HepG2 (cell line): ENCODE results near the gene ATP5F1E. TPM values are rescaled to one million over a fixed set of nuclear protein-coding genes. Genes with fewer than 3 reads are reported as not detected.
A peak's percentile ranks its signal among the peaks of the same experiment; 100 is the strongest.

Experiments
- ADNP ChIP-seq: sonication (generic); formaldehyde crosslinking; IDR thresholded peaks from 2 replicates; pipeline ENCODE4 v1.4.0; 2020; ENCODE audit warnings: missing genetic modification reagents
- ARNT2 ChIP-seq: sonication (generic); formaldehyde crosslinking; IDR thresholded peaks from 2 replicates; pipeline ENCODE4 v1.8.0; 2022; ENCODE audit warnings: mild to moderate bottlenecking, low read depth, missing genetic modification reagents, moderate library complexity
- CEBPG ChIP-seq: IDR thresholded peaks from 2 replicates; pipeline ENCODE4 v1.6.1; 2016
- DPF2 ChIP-seq: sonication (generic); formaldehyde crosslinking; IDR thresholded peaks from 2 replicates; pipeline ENCODE4 v1.4.0; 2020; ENCODE audit warnings: mild to moderate bottlenecking, low read depth, missing genetic modification reagents, borderline replicate concordance
- HDAC6 ChIP-seq: fragments of 200-600 bp; sonication (generic); IDR thresholded peaks from 2 replicates; pipeline ENCODE4 v1.7.0; 2017; ENCODE audit warnings: mild to moderate bottlenecking, antibody characterized with exemption, low read length, low read depth
- PCBP2 ChIP-seq: fragments of 200-400 bp; formaldehyde crosslinking; optimal IDR thresholded peaks from 2 replicates; pipeline ENCODE3; 2018; ENCODE audit warnings: low read length, low read depth; ENCODE audit not compliant: poor library complexity, severe bottlenecking
- SNAPC2 ChIP-seq: sonication (generic); formaldehyde crosslinking; IDR thresholded peaks from 2 replicates; pipeline ENCODE4 v1.8.1; 2022; ENCODE audit warnings: mild to moderate bottlenecking, missing genetic modification reagents
- ZBTB8A ChIP-seq: sonication (generic); formaldehyde crosslinking; IDR thresholded peaks from 2 replicates; pipeline ENCODE4 v1.4.0; 2020; ENCODE audit warnings: mild to moderate bottlenecking, low read depth, missing genetic modification reagents, borderline replicate concordance
- ZC3H13 ChIP-seq: sonication (generic); formaldehyde crosslinking; IDR thresholded peaks from 2 replicates; pipeline ENCODE4 v1.8.1; 2023; ENCODE audit warnings: mild to moderate bottlenecking, missing genetic modification reagents, moderate library complexity
- ZMAT3 ChIP-seq: sonication (generic); formaldehyde crosslinking; conservative IDR thresholded peaks from 2 replicates; pipeline ENCODE4 v1.7.0; 2021; ENCODE audit warnings: missing genetic modification reagents
- ZNF224 ChIP-seq: sonication (generic); formaldehyde crosslinking; IDR thresholded peaks from 2 replicates; pipeline ENCODE4 v1.5.0; 2020; ENCODE audit warnings: mild to moderate bottlenecking, missing genetic modification reagents
- ZNF460 ChIP-seq: sonication (generic); formaldehyde crosslinking; IDR thresholded peaks from 2 replicates; pipeline ENCODE4 v1.5.1; 2020; ENCODE audit warnings: missing genetic modification reagents, mild to moderate bottlenecking, borderline replicate concordance
- ZNF678 ChIP-seq: sonication (generic); formaldehyde crosslinking; IDR thresholded peaks from 2 replicates; pipeline ENCODE4 v1.4.0; 2020; ENCODE audit warnings: mild to moderate bottlenecking, missing genetic modification reagents
- ZNF749 ChIP-seq: sonication (generic); formaldehyde crosslinking; IDR thresholded peaks from 2 replicates; pipeline ENCODE4 v1.8.0; 2022; ENCODE audit warnings: mild to moderate bottlenecking, missing genetic modification reagents, moderate library complexity, borderline replicate concordance
- polyA plus RNA-seq, 8 experiments: library from polyadenylated mRNA; depleted of rRNA in 3 of 8; stranded (reverse) in 7 of 8; unstranded in 1 of 8; fragments of >200 nt; fragmentation: Illumina TruSeq in 4 of 8; extraction: Trizol in 4 of 8; gene quantifications; 2 replicates each; pipeline versions ENCODE4 v1.2.1 to v1.2.3, GENCODE V29; 2011 to 2016; ENCODE audit warnings: low read depth in 4 of 8, missing spikeins in 1 of 8, mixed read lengths in 1 of 8; ENCODE audit not compliant: insufficient read depth in 1 of 8
- total RNA-seq, 5 experiments: library from RNA; depleted of rRNA; stranded (reverse); fragments of >200 nt; fragmentation: Illumina TruSeq; extraction: Trizol; gene quantifications; 2 replicates each; pipeline ENCODE4 v1.2.3, GENCODE V29; 2016; ENCODE audit warnings: low read depth in 1 of 5
- TF ChIP-seq, protein P1 (sequence below), 2 experiments: sonication (generic) in 1 of 2; formaldehyde crosslinking in 1 of 2; IDR thresholded peaks; 2 replicates each; pipeline versions ENCODE4 v1.5.1 to v1.6.1; 2011 to 2020; ENCODE audit warnings: borderline replicate concordance in 1 of 2, low read depth in 1 of 2, low read length in 1 of 2, mild to moderate bottlenecking in 1 of 2, missing genetic modification reagents in 1 of 2, moderate library complexity in 1 of 2
- TF ChIP-seq, protein P2 (sequence below): sonication (generic); formaldehyde crosslinking; IDR thresholded peaks from 2 replicates; pipeline ENCODE4 v1.4.0; 2020; ENCODE audit warnings: low read depth, mild to moderate bottlenecking, missing genetic modification reagents
- TF ChIP-seq, protein P3 (sequence below): sonication (generic); formaldehyde crosslinking; IDR thresholded peaks from 2 replicates; pipeline ENCODE4 v1.4.0; 2020; ENCODE audit warnings: missing genetic modification reagents, borderline replicate concordance
- TF ChIP-seq, protein P4 (sequence below): IDR thresholded peaks from 2 replicates; pipeline ENCODE4 v1.6.1; 2016; ENCODE audit warnings: low read depth, missing genetic modification reagents, missing compliant biosample characterization

ATP5F1E gene
- total and polyA plus RNA-seq, 2 of the 13 experiments (the other 11 are each of a cell fraction or from before 2014, with no cell fraction given), result 121 to 134 TPM

DNA sequence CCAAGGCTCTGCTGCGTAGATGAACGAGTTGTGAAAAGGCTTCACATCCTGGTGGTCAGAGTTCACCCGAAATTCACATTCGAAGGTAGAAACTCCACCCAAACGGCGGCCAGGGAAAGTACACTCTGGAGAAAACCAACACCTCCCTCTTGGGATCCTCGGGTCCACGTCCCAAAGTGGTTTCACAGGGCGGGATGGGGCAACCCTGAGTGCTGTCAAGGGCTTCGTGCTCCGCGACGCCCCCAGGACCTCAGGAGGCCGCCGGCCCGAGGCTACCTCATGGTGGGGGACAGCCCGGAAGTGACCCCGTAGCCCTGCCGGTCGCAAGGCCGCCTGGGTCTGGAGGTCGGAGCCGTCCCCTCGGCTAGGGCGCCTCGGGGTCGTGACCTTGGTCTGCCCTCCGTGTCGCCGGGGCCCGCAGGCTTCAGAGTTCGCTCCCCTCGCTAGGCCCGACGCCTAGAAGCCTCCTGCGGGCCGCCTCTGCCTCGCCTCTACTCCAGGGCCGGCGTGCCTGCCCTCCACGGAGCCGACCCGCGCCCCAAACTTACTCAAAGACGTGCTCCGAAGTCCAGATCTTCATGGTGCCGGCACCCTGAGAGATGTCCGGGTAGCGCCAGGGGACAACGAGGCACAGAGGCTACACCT is 10.1 kb upstream of the ATP5F1E start, which contains the start of gene PRELID3B (continued):
- TF ChIP-seq, protein P1, sequence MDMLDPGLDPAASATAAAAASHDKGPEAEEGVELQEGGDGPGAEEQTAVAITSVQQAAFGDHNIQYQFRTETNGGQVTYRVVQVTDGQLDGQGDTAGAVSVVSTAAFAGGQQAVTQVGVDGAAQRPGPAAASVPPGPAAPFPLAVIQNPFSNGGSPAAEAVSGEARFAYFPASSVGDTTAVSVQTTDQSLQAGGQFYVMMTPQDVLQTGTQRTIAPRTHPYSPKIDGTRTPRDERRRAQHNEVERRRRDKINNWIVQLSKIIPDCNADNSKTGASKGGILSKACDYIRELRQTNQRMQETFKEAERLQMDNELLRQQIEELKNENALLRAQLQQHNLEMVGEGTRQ (IDR thresholded peaks at IDR 0.05; ENCODE audit: low read depth, low read length), result no peak
- TF ChIP-seq, protein P1 (CRISPR knock-in tag; IDR thresholded peaks at IDR 0.05; ENCODE audit: borderline replicate concordance), result no peak
- TF ChIP-seq ZC3H13 (CRISPR knock-in tag) (no peak), ARNT2 (CRISPR knock-in tag) (peak; percentile 54; the same call in 1 of the 2 replicates), ZNF678 (peak; percentile 58; the same call in 1 of the 2 replicates), ZMAT3 (CRISPR knock-in tag) (peak; percentile 70; the same call in 1 of the 2 replicates), ZNF749 (CRISPR knock-in tag) (no peak), ZNF460 (no peak), ZBTB8A (CRISPR knock-in tag) (peak; percentile 45; the same call in 1 of the 2 replicates), DPF2 (CRISPR knock-in tag) (no peak), CEBPG (CRISPR knock-in tag) (no peak), ADNP (CRISPR knock-in tag) (no peak), ZNF224 (CRISPR knock-in tag) (peak; percentile 87; the same call in 1 of the 2 replicates), HDAC6 (no peak), SNAPC2 (no peak), PCBP2 (no peak)
- TF ChIP-seq, protein P2, sequence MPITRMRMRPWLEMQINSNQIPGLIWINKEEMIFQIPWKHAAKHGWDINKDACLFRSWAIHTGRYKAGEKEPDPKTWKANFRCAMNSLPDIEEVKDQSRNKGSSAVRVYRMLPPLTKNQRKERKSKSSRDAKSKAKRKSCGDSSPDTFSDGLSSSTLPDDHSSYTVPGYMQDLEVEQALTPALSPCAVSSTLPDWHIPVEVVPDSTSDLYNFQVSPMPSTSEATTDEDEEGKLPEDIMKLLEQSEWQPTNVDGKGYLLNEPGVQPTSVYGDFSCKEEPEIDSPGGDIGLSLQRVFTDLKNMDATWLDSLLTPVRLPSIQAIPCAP (CRISPR knock-in tag), result no peak
- TF ChIP-seq, protein P3, sequence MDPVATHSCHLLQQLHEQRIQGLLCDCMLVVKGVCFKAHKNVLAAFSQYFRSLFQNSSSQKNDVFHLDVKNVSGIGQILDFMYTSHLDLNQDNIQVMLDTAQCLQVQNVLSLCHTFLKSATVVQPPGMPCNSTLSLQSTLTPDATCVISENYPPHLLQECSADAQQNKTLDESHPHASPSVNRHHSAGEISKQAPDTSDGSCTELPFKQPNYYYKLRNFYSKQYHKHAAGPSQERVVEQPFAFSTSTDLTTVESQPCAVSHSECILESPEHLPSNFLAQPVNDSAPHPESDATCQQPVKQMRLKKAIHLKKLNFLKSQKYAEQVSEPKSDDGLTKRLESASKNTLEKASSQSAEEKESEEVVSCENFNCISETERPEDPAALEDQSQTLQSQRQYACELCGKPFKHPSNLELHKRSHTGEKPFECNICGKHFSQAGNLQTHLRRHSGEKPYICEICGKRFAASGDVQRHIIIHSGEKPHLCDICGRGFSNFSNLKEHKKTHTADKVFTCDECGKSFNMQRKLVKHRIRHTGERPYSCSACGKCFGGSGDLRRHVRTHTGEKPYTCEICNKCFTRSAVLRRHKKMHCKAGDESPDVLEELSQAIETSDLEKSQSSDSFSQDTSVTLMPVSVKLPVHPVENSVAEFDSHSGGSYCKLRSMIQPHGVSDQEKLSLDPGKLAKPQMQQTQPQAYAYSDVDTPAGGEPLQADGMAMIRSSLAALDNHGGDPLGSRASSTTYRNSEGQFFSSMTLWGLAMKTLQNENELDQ (CRISPR knock-in tag), result no peak
- TF ChIP-seq, protein P4, sequence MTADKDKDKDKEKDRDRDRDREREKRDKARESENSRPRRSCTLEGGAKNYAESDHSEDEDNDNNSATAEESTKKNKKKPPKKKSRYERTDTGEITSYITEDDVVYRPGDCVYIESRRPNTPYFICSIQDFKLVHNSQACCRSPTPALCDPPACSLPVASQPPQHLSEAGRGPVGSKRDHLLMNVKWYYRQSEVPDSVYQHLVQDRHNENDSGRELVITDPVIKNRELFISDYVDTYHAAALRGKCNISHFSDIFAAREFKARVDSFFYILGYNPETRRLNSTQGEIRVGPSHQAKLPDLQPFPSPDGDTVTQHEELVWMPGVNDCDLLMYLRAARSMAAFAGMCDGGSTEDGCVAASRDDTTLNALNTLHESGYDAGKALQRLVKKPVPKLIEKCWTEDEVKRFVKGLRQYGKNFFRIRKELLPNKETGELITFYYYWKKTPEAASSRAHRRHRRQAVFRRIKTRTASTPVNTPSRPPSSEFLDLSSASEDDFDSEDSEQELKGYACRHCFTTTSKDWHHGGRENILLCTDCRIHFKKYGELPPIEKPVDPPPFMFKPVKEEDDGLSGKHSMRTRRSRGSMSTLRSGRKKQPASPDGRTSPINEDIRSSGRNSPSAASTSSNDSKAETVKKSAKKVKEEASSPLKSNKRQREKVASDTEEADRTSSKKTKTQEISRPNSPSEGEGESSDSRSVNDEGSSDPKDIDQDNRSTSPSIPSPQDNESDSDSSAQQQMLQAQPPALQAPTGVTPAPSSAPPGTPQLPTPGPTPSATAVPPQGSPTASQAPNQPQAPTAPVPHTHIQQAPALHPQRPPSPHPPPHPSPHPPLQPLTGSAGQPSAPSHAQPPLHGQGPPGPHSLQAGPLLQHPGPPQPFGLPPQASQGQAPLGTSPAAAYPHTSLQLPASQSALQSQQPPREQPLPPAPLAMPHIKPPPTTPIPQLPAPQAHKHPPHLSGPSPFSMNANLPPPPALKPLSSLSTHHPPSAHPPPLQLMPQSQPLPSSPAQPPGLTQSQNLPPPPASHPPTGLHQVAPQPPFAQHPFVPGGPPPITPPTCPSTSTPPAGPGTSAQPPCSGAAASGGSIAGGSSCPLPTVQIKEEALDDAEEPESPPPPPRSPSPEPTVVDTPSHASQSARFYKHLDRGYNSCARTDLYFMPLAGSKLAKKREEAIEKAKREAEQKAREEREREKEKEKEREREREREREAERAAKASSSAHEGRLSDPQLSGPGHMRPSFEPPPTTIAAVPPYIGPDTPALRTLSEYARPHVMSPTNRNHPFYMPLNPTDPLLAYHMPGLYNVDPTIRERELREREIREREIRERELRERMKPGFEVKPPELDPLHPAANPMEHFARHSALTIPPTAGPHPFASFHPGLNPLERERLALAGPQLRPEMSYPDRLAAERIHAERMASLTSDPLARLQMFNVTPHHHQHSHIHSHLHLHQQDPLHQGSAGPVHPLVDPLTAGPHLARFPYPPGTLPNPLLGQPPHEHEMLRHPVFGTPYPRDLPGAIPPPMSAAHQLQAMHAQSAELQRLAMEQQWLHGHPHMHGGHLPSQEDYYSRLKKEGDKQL, result no peak
